ENCODE measurements around the gene IRX4.
"Not testable (repeated sequence)": the region's sequence is repeated elsewhere in the genome, so short reads cannot be mapped to it uniquely, and the experiment has no call there.

Gene IRX4

GRCh38 chr5:1856596-1857255, 26.0 kb downstream of the IRX4 start:
- no peak for DNase-seq (ENCODE audit: low read depth)

- DNase-seq (ENCODE audit: low read depth) = no peak
Observed at GRCh38 chr5:1855596-1855995, 27.1 kb downstream of the IRX4 start.

- no peak for DNase-seq (ENCODE audit: low read depth)
Observed at GRCh38 chr5:1855075-1855474, 27.6 kb downstream of the IRX4 start.

- no peak for DNase-seq (ENCODE audit: low read depth)
Observed at GRCh38 chr5:1853531-1853930, 29.2 kb downstream of the IRX4 start.

- DNase-seq (ENCODE audit: low read depth) = no peak
Observed at GRCh38 chr5:1852324-1852947, 30.3 kb downstream of the IRX4 start.

- no peak for DNase-seq (ENCODE audit: low read depth)
Observed at GRCh38 chr5:1851290-1851934, 31.3 kb downstream of the IRX4 start.

- DNase-seq (ENCODE audit: low read depth) = no peak
Observed at GRCh38 chr5:1850324-1851154, 32.2 kb downstream of the IRX4 start.

- DNase-seq (ENCODE audit: low read depth) = no peak
Observed at GRCh38 chr5:1847611-1848010, 35.1 kb downstream of the IRX4 start.

GRCh38 chr5:1847056-1847455, 35.7 kb downstream of the IRX4 start:
- DNase-seq (ENCODE audit: low read depth) = no peak

- no peak for DNase-seq (ENCODE audit: low read depth)
Observed at GRCh38 chr5:1846583-1846982, 36.1 kb downstream of the IRX4 start.

- no peak for DNase-seq (ENCODE audit: low read depth)
Observed at GRCh38 chr5:1845696-1846095, 37.0 kb downstream of the IRX4 start.

- DNase-seq (ENCODE audit: low read depth) = no peak
Observed at GRCh38 chr5:1844708-1845436, 37.9 kb downstream of the IRX4 start.

- DNase-seq (ENCODE audit: low read depth) = not testable (repeated sequence)
Observed at GRCh38 chr5:1843761-1844160, 39.0 kb downstream of the IRX4 start.

GRCh38 chr5:1842004-1842819, 40.5 kb downstream of the IRX4 start:
- no peak for DNase-seq (ENCODE audit: low read depth)

- DNase-seq (ENCODE audit: low read depth) = no peak
Observed at GRCh38 chr5:1840741-1841521, 41.8 kb downstream of the IRX4 start.

- no peak for DNase-seq (ENCODE audit: low read depth)
Observed at GRCh38 chr5:1840071-1840547, 42.6 kb downstream of the IRX4 start.

GRCh38 chr5:1838013-1838412, 44.7 kb downstream of the IRX4 start:
- no peak for DNase-seq (ENCODE audit: low read depth)

- DNase-seq (ENCODE audit: low read depth) = no peak
Observed at GRCh38 chr5:1836891-1837880, 45.5 kb downstream of the IRX4 start.

Data from fibroblast of the conjunctiva (primary cell).